ENCODE measurements around the gene MMP2.

The MMP2 gene

GRCh38 chr16:55521792-55522191, 42.8 kb downstream of the MMP2 start:
- DNase-seq = no peak

- no peak for DNase-seq
Measured at GRCh38 chr16:55526441-55526840, 47.4 kb downstream of the MMP2 start.

- no peak for DNase-seq
Measured at GRCh38 chr16:55527885-55528284, 48.9 kb downstream of the MMP2 start.

- DNase-seq = no peak
Measured at GRCh38 chr16:55529018-55529417, 50.0 kb downstream of the MMP2 start.

- no peak for DNase-seq
Measured at GRCh38 chr16:55530316-55530856, 51.4 kb downstream of the MMP2 start.

GRCh38 chr16:55532227-55532626, 53.2 kb downstream of the MMP2 start:
- no peak for DNase-seq

- DNase-seq = no peak
Measured at GRCh38 chr16:55534756-55535155, 55.8 kb downstream of the MMP2 start.

GRCh38 chr16:55539049-55539448, 60.1 kb downstream of the MMP2 start:
- no peak for DNase-seq

- no peak for DNase-seq
Measured at GRCh38 chr16:55539488-55539887, 60.5 kb downstream of the MMP2 start.

- no peak for DNase-seq
Measured at GRCh38 chr16:55540221-55540620, 61.2 kb downstream of the MMP2 start.

GRCh38 chr16:55542459-55543082, 63.6 kb downstream of the MMP2 start:
- no peak for DNase-seq

GRCh38 chr16:55543472-55543871, 64.5 kb downstream of the MMP2 start:
- DNase-seq = peak; percentile 46

- DNase-seq = no peak
Measured at GRCh38 chr16:55552621-55553020, 73.6 kb downstream of the MMP2 start.

- DNase-seq = no peak
Measured at GRCh38 chr16:55555436-55555835, 76.4 kb downstream of the MMP2 start.
